Measurements from ENCODE around the gene ETS1.

The ETS1 gene

GRCh38 chr11:128477278-128477677, 110.1 kb downstream of the ETS1 start:
- Histone ChIP-seq H4K5ac (ENCODE audit: low read length) (no peak overlapping the region), H3K27me3 (ENCODE audit: insufficient read depth, low read length, poor library complexity) (no peaks in the 10 kb centered on the region), H3K79me2 (ENCODE audit: control insufficient read depth, insufficient read depth, low read length) (no peaks in the 10 kb centered on the region), H3K9ac (ENCODE audit: low read length) (peak overlapping the region; percentile 19), H4K8ac (ENCODE audit: low read depth, low read length) (no peak overlapping the region), H3K27ac (ENCODE audit: low read depth, low read length) (peak overlapping the region; percentile 27), H3K79me1 (ENCODE audit: low read length) (no peaks in the 10 kb centered on the region), H2BK120ac (ENCODE audit: low read depth, low read length) (no peak overlapping the region), H3K4me2 (ENCODE audit: low read length) (no peak overlapping the region), H3K4me1 (ENCODE audit: control insufficient read depth, low read depth, low read length) (peaks cover 14% of the 10 kb centered on the region), H2BK5ac (ENCODE audit: low read length) (peak overlapping the region; percentile 75), H3K4ac (ENCODE audit: low read depth, low read length) (no peak overlapping the region), H2AK5ac (ENCODE audit: low read length) (peak overlapping the region; percentile 5), H3K56ac (ENCODE audit: low read length) (peak overlapping the region; percentile 46), H3K23ac (ENCODE audit: low read length) (no peak overlapping the region), H3K18ac (ENCODE audit: low read length) (peak overlapping the region; percentile 2), H3K4me3 (ENCODE audit: low read length) (no peak overlapping the region), H2BK15ac (replicated peaks; ENCODE audit: low read depth) (no peak overlapping the region), H3K36me3 (ENCODE audit: control insufficient read depth, insufficient read depth, low read length) (no peaks in the 10 kb centered on the region)
- DNase-seq = no peak
- WGBS (ENCODE audit: extremely low coverage, insufficient coverage, low lambda C conversion rate) = no CpG with 5 or more reads among the region's 3 CpGs

- Histone ChIP-seq H3K79me1 (ENCODE audit: low read length) (no peaks in the 10 kb centered on the region), H3K27me3 (ENCODE audit: insufficient read depth, low read length, poor library complexity) (no peaks in the 10 kb centered on the region), H3K23ac (ENCODE audit: low read length) (no peak overlapping the region), H4K5ac (ENCODE audit: low read length) (no peak overlapping the region), H3K27ac (ENCODE audit: low read depth, low read length) (no peak overlapping the region), H3K56ac (ENCODE audit: low read length) (no peak overlapping the region), H3K36me3 (ENCODE audit: control insufficient read depth, insufficient read depth, low read length) (no peaks in the 10 kb centered on the region), H3K4ac (ENCODE audit: low read depth, low read length) (no peak overlapping the region), H3K18ac (ENCODE audit: low read length) (no peak overlapping the region), H2AK5ac (ENCODE audit: low read length) (peak overlapping the region; percentile 5), H3K79me2 (ENCODE audit: control insufficient read depth, insufficient read depth, low read length) (no peaks in the 10 kb centered on the region), H2BK5ac (ENCODE audit: low read length) (peak overlapping the region; percentile 75), H3K4me1 (ENCODE audit: control insufficient read depth, low read depth, low read length) (peaks cover 14% of the 10 kb centered on the region), H3K9ac (ENCODE audit: low read length) (no peak overlapping the region), H2BK120ac (ENCODE audit: low read depth, low read length) (no peak overlapping the region), H2BK15ac (replicated peaks; ENCODE audit: low read depth) (no peak overlapping the region), H3K4me2 (ENCODE audit: low read length) (no peak overlapping the region), H3K4me3 (ENCODE audit: low read length) (no peak overlapping the region), H4K8ac (ENCODE audit: low read depth, low read length) (no peak overlapping the region)
- DNase-seq = peak; percentile 88
- WGBS (ENCODE audit: extremely low coverage, insufficient coverage, low lambda C conversion rate) = no CpG with 5 or more reads among the region's 7 CpGs
These were observed 110.6 kb downstream of the ETS1 start for GRCh38 chr11:128476729-128477128.

GRCh38 chr11:128476049-128476448, 111.3 kb downstream of the ETS1 start:
- Histone ChIP-seq H3K56ac (ENCODE audit: low read length) (peak overlapping the region; percentile 4), H4K8ac (ENCODE audit: low read depth, low read length) (no peak overlapping the region), H3K18ac (ENCODE audit: low read length) (no peak overlapping the region), H3K23ac (ENCODE audit: low read length) (no peak overlapping the region), H3K4ac (ENCODE audit: low read depth, low read length) (no peak overlapping the region), H2AK5ac (ENCODE audit: low read length) (no peak overlapping the region), H2BK15ac (replicated peaks; ENCODE audit: low read depth) (no peak overlapping the region), H3K79me1 (ENCODE audit: low read length) (no peaks in the 10 kb centered on the region), H3K4me2 (ENCODE audit: low read length) (no peak overlapping the region), H2BK5ac (ENCODE audit: low read length) (no peak overlapping the region), H3K27me3 (ENCODE audit: insufficient read depth, low read length, poor library complexity) (no peaks in the 10 kb centered on the region), H3K79me2 (ENCODE audit: control insufficient read depth, insufficient read depth, low read length) (no peaks in the 10 kb centered on the region), H3K4me1 (ENCODE audit: control insufficient read depth, low read depth, low read length) (peaks cover 14% of the 10 kb centered on the region), H4K5ac (ENCODE audit: low read length) (no peak overlapping the region), H3K36me3 (ENCODE audit: control insufficient read depth, insufficient read depth, low read length) (no peaks in the 10 kb centered on the region), H3K9ac (ENCODE audit: low read length) (no peak overlapping the region), H3K4me3 (ENCODE audit: low read length) (no peak overlapping the region), H3K27ac (ENCODE audit: low read depth, low read length) (no peak overlapping the region), H2BK120ac (ENCODE audit: low read depth, low read length) (no peak overlapping the region)
- no CpG with 5 or more reads among the region's 1 CpG for WGBS (ENCODE audit: extremely low coverage, insufficient coverage, low lambda C conversion rate)
- no peak for DNase-seq

GRCh38 chr11:128474036-128474874, 113.1 kb downstream of the ETS1 start:
- Histone ChIP-seq H3K36me3 (ENCODE audit: control insufficient read depth, insufficient read depth, low read length) (no peaks in the 10 kb centered on the region), H3K4me3 (ENCODE audit: low read length) (no peak overlapping the region), H3K79me2 (ENCODE audit: control insufficient read depth, insufficient read depth, low read length) (no peaks in the 10 kb centered on the region), H3K4ac (ENCODE audit: low read depth, low read length) (no peak overlapping the region), H2BK5ac (ENCODE audit: low read length) (peak overlapping the region; percentile 63), H3K4me2 (ENCODE audit: low read length) (no peak overlapping the region), H2BK120ac (ENCODE audit: low read depth, low read length) (no peak overlapping the region), H3K18ac (ENCODE audit: low read length) (no peak overlapping the region), H3K27ac (ENCODE audit: low read depth, low read length) (peak overlapping the region; percentile 14), H4K5ac (ENCODE audit: low read length) (peak overlapping the region; percentile 56), H3K79me1 (ENCODE audit: low read length) (no peaks in the 10 kb centered on the region), H3K23ac (ENCODE audit: low read length) (no peak overlapping the region), H2AK5ac (ENCODE audit: low read length) (peak overlapping the region; percentile 25), H3K56ac (ENCODE audit: low read length) (peak overlapping the region; percentile 67), H3K4me1 (ENCODE audit: control insufficient read depth, low read depth, low read length) (peaks cover 14% of the 10 kb centered on the region), H3K27me3 (ENCODE audit: insufficient read depth, low read length, poor library complexity) (no peaks in the 10 kb centered on the region), H2BK15ac (replicated peaks; ENCODE audit: low read depth) (no peak overlapping the region), H4K8ac (ENCODE audit: low read depth, low read length) (no peak overlapping the region), H3K9ac (ENCODE audit: low read length) (peak overlapping the region; percentile 36)
- no CpG with 5 or more reads among the region's 8 CpGs for WGBS (ENCODE audit: extremely low coverage, insufficient coverage, low lambda C conversion rate)
- DNase-seq = no peak

DNA sequence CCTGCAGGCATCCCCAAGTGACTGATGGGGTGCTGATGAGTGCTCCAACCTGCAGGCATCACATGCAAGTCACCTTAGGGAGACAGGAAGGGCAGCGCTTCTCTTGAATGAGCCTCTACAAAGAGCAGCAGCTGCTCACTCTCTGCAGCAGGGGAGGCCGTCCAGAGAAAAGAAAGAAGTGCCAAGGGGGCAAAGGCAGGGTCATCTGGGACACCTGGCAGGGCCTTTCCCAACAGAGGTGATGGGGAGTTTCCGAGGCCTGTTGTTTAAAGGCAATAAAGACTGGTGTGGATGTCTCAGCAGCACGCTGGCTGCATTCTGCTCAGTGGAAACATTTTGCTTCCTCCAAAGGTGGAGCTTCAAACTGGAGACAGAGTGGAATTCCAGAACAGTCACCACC, 113.7 kb downstream of the ETS1 start:
- Histone ChIP-seq H3K4me1 (ENCODE audit: control insufficient read depth, low read depth, low read length) (peaks cover 14% of the 10 kb centered on the region), H2BK120ac (ENCODE audit: low read depth, low read length) (no peak overlapping the region), H2BK5ac (ENCODE audit: low read length) (peak overlapping the region; percentile 63)

More for the DNA sequence above, 113.7 kb downstream of the ETS1 start:
- no peak for DNase-seq
- no peak overlapping the region for H3K23ac ChIP-seq (ENCODE audit: low read length)
- H3K56ac ChIP-seq (ENCODE audit: low read length) = no peak overlapping the region
- no peak overlapping the region for H4K5ac ChIP-seq (ENCODE audit: low read length)
- H3K9ac ChIP-seq (ENCODE audit: low read length) = peak overlapping the region; percentile 6
- no peak overlapping the region for H3K4me3 ChIP-seq (ENCODE audit: low read length)
- H2AK5ac ChIP-seq (ENCODE audit: low read length) = no peak overlapping the region
- no peaks in the 10 kb centered on the region for H3K36me3 ChIP-seq (ENCODE audit: control insufficient read depth, insufficient read depth, low read length)
- H3K18ac ChIP-seq (ENCODE audit: low read length) = no peak overlapping the region
- H3K79me1 ChIP-seq (ENCODE audit: low read length) = no peaks in the 10 kb centered on the region
- WGBS (ENCODE audit: extremely low coverage, insufficient coverage, low lambda C conversion rate) = no CpG with 5 or more reads among the region's 4 CpGs
- H4K8ac ChIP-seq (ENCODE audit: low read depth, low read length) = no peak overlapping the region
- no peak overlapping the region for H3K27ac ChIP-seq (ENCODE audit: low read depth, low read length)
- no peaks in the 10 kb centered on the region for H3K27me3 ChIP-seq (ENCODE audit: insufficient read depth, low read length, poor library complexity)
- H3K4ac ChIP-seq (ENCODE audit: low read depth, low read length) = no peak overlapping the region
- no peaks in the 10 kb centered on the region for H3K79me2 ChIP-seq (ENCODE audit: control insufficient read depth, insufficient read depth, low read length)
- no peak overlapping the region for H3K4me2 ChIP-seq (ENCODE audit: low read length)
- H2BK15ac ChIP-seq (replicated peaks; ENCODE audit: low read depth) = no peak overlapping the region

Data from mesendoderm (in vitro differentiated cells).